Endothelial cell of hepatic sinusoid (primary cell): Measurements from ENCODE around the gene DPH2.

Source experiments
- in situ Hi-C: cut with HindIII; loops from 2 replicates; pipeline ENCODE4 v1.10.0; 2017; ENCODE audit warnings: low sequenced_read_pairs

Gene DPH2

GRCh38 chr1:44019466-44019948, 49.7 kb downstream of the DPH2 start:
- in situ Hi-C loops = no loop called here

GRCh38 chr1:44020464-44020863, 50.7 kb downstream of the DPH2 start:
- in situ Hi-C loops = no loop called here

- in situ Hi-C loops = no loop called here
Measured at GRCh38 chr1:44021156-44021555, 51.3 kb downstream of the DPH2 start.

- in situ Hi-C loops = no loop called here
Measured at GRCh38 chr1:44021581-44022321, 51.9 kb downstream of the DPH2 start.
